B cell (primary cell): ENCODE measurements around the gene BPIFB1. TPM values are rescaled to one million over a fixed set of nuclear protein-coding genes. Genes with fewer than 3 reads are reported as not detected.

ENCODE experiments used
- ATAC-seq: fragments of 200-7000 bp; cut with Tn5 transposase; one replicate; pipeline ENCODE4 v1.10.0; 2021; ENCODE audit warnings: low read depth, mild to moderate bottlenecking, moderate number of reproducible peaks, moderate library complexity
- CTCF ChIA-PET: fragments of 350-600 bp; sonication (Branson Sonifier 250); formaldehyde crosslinking; loops from one replicate; lab custom pipeline; 2021; ENCODE audit warnings: antibody characterized with exemption, inconsistent platforms; lab: Charles Lee
- POLR2A ChIA-PET: fragments of 350-600 bp; sonication (Branson Sonifier 250); formaldehyde crosslinking; loops from one replicate; lab custom pipeline; 2021; ENCODE audit warnings: antibody characterized with exemption; lab: Charles Lee
- DNase-seq: peaks from one replicate; pipeline ENCODE4 v3.0.0; 2013
- H2AFZ ChIP-seq: 2 replicates; pipeline ENCODE4 v1.6.1; 2012; ENCODE audit warnings: mild to moderate bottlenecking, low read depth, low read length; ENCODE audit not compliant: insufficient read depth, poor library complexity, severe bottlenecking
- H3K27ac ChIP-seq, 2 donors: 1 replicate in 1 of 2; 2 replicates in 1 of 2; pipeline ENCODE4 v1.5.1; 2012 to 2013; ENCODE audit warnings: low read length in 2 of 2, mild to moderate bottlenecking in 2 of 2, moderate library complexity in 1 of 2
- H3K27me3 ChIP-seq, 4 experiments: fragments of 200-600 bp in 1 of 4; sonication (generic) in 1 of 4; replicated peaks in 1 of 4; 1 replicate in 2 of 4; 2 replicates in 2 of 4; pipeline versions ENCODE4 v1.6.1 to v1.7.0; 2013 to 2016; ENCODE audit warnings: low read length in 3 of 4, mild to moderate bottlenecking in 2 of 4, mixed read lengths in 1 of 4, moderate library complexity in 1 of 4; ENCODE audit not compliant: insufficient read depth in 4 of 4, control insufficient read depth in 3 of 4; ENCODE audit errors: control extremely low read depth in 1 of 4
- H3K36me3 ChIP-seq, 2 experiments: replicated peaks in 1 of 2; 1 replicate in 1 of 2; 2 replicates in 1 of 2; pipeline versions ENCODE4 v1.6.1 to v1.7.1; 2013; ENCODE audit warnings: low read length in 1 of 2; ENCODE audit not compliant: insufficient read depth in 2 of 2, control insufficient read depth in 1 of 2; ENCODE audit errors: control extremely low read depth in 1 of 2, extremely low read depth in 1 of 2
- H3K4me1 ChIP-seq, 2 donors: fragments of 200-600 bp in 1 of 2; sonication (generic) in 1 of 2; 1 replicate in 1 of 2; 2 replicates in 1 of 2; pipeline versions ENCODE4 v1.5.1 to v1.6.1; 2013 to 2017; ENCODE audit warnings: low read length in 2 of 2; ENCODE audit not compliant: control insufficient read depth in 2 of 2, insufficient read depth in 2 of 2
- H3K4me2 ChIP-seq: replicated peaks from 2 replicates; pipeline ENCODE3; 2012; ENCODE audit warnings: mild to moderate bottlenecking, low read depth, low read length; ENCODE audit not compliant: poor library complexity, severe bottlenecking
- H3K4me3 ChIP-seq, 5 experiments: fragments of 200-600 bp in 1 of 5; sonication (generic) in 1 of 5; 1 replicate in 3 of 5; 2 replicates in 2 of 5; pipeline versions ENCODE4 v1.5.1 to v1.7.0; 2011 to 2016; ENCODE audit warnings: low read length in 4 of 5, mild to moderate bottlenecking in 4 of 5, low read depth in 2 of 5, control low read depth in 1 of 5, moderate library complexity in 1 of 5; ENCODE audit not compliant: insufficient read depth in 1 of 5; ENCODE audit errors: control extremely low read depth in 1 of 5, extremely low read depth in 1 of 5
- H3K79me2 ChIP-seq: fragments of 200-600 bp; sonication (generic); one replicate; pipeline ENCODE4 v1.6.0; 2016; ENCODE audit warnings: low read length; ENCODE audit not compliant: control insufficient read depth, insufficient read depth
- H3K9ac ChIP-seq: fragments of 200-600 bp; sonication (generic); 2 replicates; pipeline ENCODE4 v1.6.1; 2017; ENCODE audit warnings: mild to moderate bottlenecking, low read length, moderate library complexity
- H3K9me3 ChIP-seq, 3 donors: one replicate each; pipeline versions ENCODE4 v1.6.1 to v1.7.1; 2013; ENCODE audit warnings: low read length in 2 of 3; ENCODE audit not compliant: control insufficient read depth in 2 of 3, insufficient read depth in 1 of 3; ENCODE audit errors: control extremely low read depth in 1 of 3
- H4K20me1 ChIP-seq: 2 replicates; pipeline ENCODE4 v1.6.0; 2012; ENCODE audit warnings: mild to moderate bottlenecking, low read length; ENCODE audit not compliant: insufficient read depth, control insufficient read depth, poor library complexity, severe bottlenecking
- H3K27ac Mint-ChIP-seq: one replicate; pipeline ENCODE4 v1.8.0; 2021; ENCODE audit warnings: mixed read lengths
- H3K27me3 Mint-ChIP-seq: one replicate; pipeline ENCODE4 v1.8.0; 2021; ENCODE audit warnings: mixed read lengths
- H3K4me1 Mint-ChIP-seq: one replicate; pipeline ENCODE4 v1.8.0; 2021; ENCODE audit warnings: mixed read lengths
- H3K4me3 Mint-ChIP-seq: one replicate; pipeline ENCODE4 v1.8.0; 2021; ENCODE audit warnings: mixed read lengths
- H3K9me3 Mint-ChIP-seq: one replicate; pipeline ENCODE4 v1.8.0; 2022; ENCODE audit warnings: mixed read lengths; ENCODE audit not compliant: insufficient read depth
- EZH2 ChIP-seq: IDR thresholded peaks from 2 replicates; pipeline ENCODE4 v1.6.1; 2012; ENCODE audit warnings: borderline replicate concordance, low read depth, mild to moderate bottlenecking, moderate library complexity, low read length; ENCODE audit not compliant: insufficient read depth, poor library complexity, severe bottlenecking
- WGBS: methylation state at CpG from one replicate; pipeline ENCODE4 v1.1.5; 2013; ENCODE audit warnings: missing lambda C conversion rate; ENCODE audit not compliant: insufficient coverage; 5-methylcytosine and 5-hydroxymethylcytosine counted together
- intact Hi-C: fragments of 100-400 bp; cut with micrococcal nuclease; formaldehyde crosslinking; loops from one replicate; pipeline ENCODE4 v1.10.0; 2022
- polyA plus RNA-seq: library from polyadenylated mRNA; depleted of rRNA; stranded (reverse); fragments of >200 nt; gene quantifications from 2 replicates; pipeline ENCODE4 v1.2.3, GENCODE V29; 2012
- total RNA-seq, 2 donors: library from RNA; stranded (reverse); fragments of 120-200 nt in 1 of 2; gene quantifications; 1 replicate in 1 of 2; 2 replicates in 1 of 2; pipeline versions ENCODE4 v1.2.3 to v1.2.4, GENCODE V29; 2013 to 2022
- TF ChIP-seq, protein P1 (sequence below): fragments of 200-600 bp; IDR thresholded peaks from one replicate; pipeline ENCODE4 v1.8.0; 2022; ENCODE audit warnings: antibody characterized with exemption, mild to moderate bottlenecking

The BPIFB1 gene
- total and polyA plus RNA-seq, 2 donors (not counting 1 experiment from before 2014, with no cell fraction given): not detected

DNA sequence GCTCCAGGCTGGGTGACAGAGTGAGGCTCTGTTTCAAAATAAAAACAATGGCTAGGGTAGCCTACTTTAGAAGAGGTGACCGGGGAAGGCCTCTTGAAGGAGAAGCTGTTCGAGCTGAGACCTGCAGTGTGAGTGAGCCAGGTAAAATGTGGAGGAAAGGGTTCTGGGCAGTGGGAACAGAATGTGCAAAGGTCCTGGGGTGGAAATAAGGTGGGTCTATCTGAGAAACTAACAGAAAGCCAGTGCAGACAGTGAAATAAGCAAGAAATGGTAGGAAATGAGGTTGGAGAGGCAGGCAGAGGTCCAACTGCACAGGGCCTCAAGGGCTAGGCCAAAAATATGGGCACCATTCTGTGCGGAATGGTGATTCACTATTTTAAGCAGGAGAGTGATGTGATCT, 53.4 kb downstream of the BPIFB1 start:
- Mint-ChIP-seq H3K9me3 (peaks cover 3% of the 10 kb centered on the region), H3K4me3 (no peak overlapping the region), H3K27ac (no peak overlapping the region), H3K27me3 (peaks cover 9% of the 10 kb centered on the region), H3K4me1 (peaks cover 12% of the 10 kb centered on the region)
- H3K9ac ChIP-seq: no peak overlapping the region
- H3K4me2 ChIP-seq: no peak overlapping the region
- TF ChIP-seq EZH2: no peak
- TF ChIP-seq, protein P1, sequence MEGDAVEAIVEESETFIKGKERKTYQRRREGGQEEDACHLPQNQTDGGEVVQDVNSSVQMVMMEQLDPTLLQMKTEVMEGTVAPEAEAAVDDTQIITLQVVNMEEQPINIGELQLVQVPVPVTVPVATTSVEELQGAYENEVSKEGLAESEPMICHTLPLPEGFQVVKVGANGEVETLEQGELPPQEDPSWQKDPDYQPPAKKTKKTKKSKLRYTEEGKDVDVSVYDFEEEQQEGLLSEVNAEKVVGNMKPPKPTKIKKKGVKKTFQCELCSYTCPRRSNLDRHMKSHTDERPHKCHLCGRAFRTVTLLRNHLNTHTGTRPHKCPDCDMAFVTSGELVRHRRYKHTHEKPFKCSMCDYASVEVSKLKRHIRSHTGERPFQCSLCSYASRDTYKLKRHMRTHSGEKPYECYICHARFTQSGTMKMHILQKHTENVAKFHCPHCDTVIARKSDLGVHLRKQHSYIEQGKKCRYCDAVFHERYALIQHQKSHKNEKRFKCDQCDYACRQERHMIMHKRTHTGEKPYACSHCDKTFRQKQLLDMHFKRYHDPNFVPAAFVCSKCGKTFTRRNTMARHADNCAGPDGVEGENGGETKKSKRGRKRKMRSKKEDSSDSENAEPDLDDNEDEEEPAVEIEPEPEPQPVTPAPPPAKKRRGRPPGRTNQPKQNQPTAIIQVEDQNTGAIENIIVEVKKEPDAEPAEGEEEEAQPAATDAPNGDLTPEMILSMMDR: no peak
- DNase-seq (no peak), ATAC-seq (no peak)
- no peak overlapping the region for H3K4me3 ChIP-seq
- WGBS: 96% methylated on average over 3 of the region's 3 CpGs
- POLR2A ChIA-PET: no interaction called here
- H3K4me1 ChIP-seq: peaks cover 3 to 11% of the 10 kb centered on the region in 2 donors
- no peaks in the 10 kb centered on the region for H4K20me1 ChIP-seq
- H3K27me3 ChIP-seq: peaks cover 0 to 5% (median 0%) of the 10 kb centered on the region in 4 experiments
- intact Hi-C loops: no loop called here
- H3K27ac ChIP-seq: no peak overlapping the region
- CTCF ChIA-PET: no interaction called here
- no peaks in the 10 kb centered on the region for H3K9me3 ChIP-seq
- H3K36me3 ChIP-seq: no peaks in the 10 kb centered on the region
- H3K79me2 ChIP-seq: no peaks in the 10 kb centered on the region
- no peak overlapping the region for H2AFZ ChIP-seq

- H2AFZ ChIP-seq: no peak overlapping the region
- POLR2A ChIA-PET: no interaction called here
- TF ChIP-seq, protein P1: no peak
- TF ChIP-seq EZH2: no peak
Observed at GRCh38 chr20:33337119-33337518, 54.1 kb downstream of the BPIFB1 start.

More at GRCh38 chr20:33337119-33337518, 54.1 kb downstream of the BPIFB1 start:
- 55% methylated on average over 8 of the region's 8 CpGs for WGBS
- Mint-ChIP-seq H3K4me3 (no peak overlapping the region), H3K27ac (no peak overlapping the region), H3K9me3 (peaks cover 3% of the 10 kb centered on the region), H3K27me3 (peaks cover 9% of the 10 kb centered on the region), H3K4me1 (peaks cover 12% of the 10 kb centered on the region)
- peaks cover 3 to 11% of the 10 kb centered on the region in 2 donors for H3K4me1 ChIP-seq
- H3K79me2 ChIP-seq: no peaks in the 10 kb centered on the region
- CTCF ChIA-PET: no interaction called here
- no peak for ATAC-seq
- no peak overlapping the region for H3K4me2 ChIP-seq
- no peaks in the 10 kb centered on the region for H4K20me1 ChIP-seq
- H3K9me3 ChIP-seq: no peaks in the 10 kb centered on the region
- H3K9ac ChIP-seq: no peak overlapping the region
- H3K36me3 ChIP-seq: no peaks in the 10 kb centered on the region
- H3K27ac ChIP-seq: no peak overlapping the region
- DNase-seq: no peak
- H3K27me3 ChIP-seq: peaks cover 0 to 3% (median 0%) of the 10 kb centered on the region in 4 experiments
- intact Hi-C loops: no loop called here
- no peak overlapping the region for H3K4me3 ChIP-seq
